Fibroblast of skin of left quadriceps (primary cell): ENCODE results near the gene MAGEL2.
"Not testable (repeated sequence)": the region's sequence is repeated elsewhere in the genome, so short reads cannot be mapped to it uniquely, and the experiment has no call there.

Experiments used
- DNase-seq, 2 experiments: peaks; one replicate each; pipeline ENCODE4 v3.0.0-alpha.2; 2013; ENCODE audit warnings: low read depth in 2 of 2

The MAGEL2 gene

DNA sequence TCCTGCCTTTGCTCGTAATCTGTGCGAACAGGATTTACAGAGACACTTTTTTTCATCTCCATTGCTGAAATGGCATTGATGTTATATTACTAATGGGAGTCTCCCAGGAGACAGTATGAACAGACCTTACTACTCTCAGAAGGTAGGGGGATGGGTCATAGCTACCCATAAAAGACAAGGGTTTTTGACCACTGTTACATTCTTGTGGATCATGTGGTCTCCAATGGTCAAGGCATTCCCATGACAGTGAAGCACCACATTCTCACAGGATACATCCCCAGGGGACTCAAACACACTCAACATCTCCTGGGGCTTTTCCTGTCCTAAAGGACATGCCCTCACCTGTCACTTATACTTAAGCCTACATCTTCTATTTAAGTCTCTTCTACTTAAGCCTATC is 41.4 kb downstream of the MAGEL2 start:
- no peak for DNase-seq

- DNase-seq = no peak
Observed at GRCh38 chr15:23602124-23602523, 45.5 kb downstream of the MAGEL2 start.

GRCh38 chr15:23599053-23599452 is 48.6 kb downstream of the MAGEL2 start:
- no peak for DNase-seq

GRCh38 chr15:23597278-23597677 is 50.4 kb downstream of the MAGEL2 start:
- DNase-seq = not testable (repeated sequence)

DNA sequence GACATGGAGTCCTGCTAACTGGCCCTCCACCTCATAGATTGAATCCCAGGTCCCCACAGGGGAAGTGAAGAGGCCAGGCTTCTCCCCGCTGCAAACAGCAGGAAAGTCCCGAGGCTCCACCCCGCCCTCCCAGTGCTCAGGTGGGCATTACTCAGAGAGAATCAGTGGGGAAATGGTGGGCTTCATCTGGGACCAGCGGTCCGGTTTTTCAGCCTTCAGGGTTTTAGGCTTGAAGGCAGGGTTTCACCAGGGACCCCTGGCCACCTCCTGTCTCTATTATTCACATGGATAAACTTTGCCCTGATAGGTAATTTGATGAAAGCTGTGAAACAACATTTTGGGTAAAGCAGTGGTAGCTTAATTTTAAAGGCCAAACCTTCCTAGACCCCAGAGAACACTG is 50.9 kb downstream of the MAGEL2 start:
- no peak for DNase-seq

DNA sequence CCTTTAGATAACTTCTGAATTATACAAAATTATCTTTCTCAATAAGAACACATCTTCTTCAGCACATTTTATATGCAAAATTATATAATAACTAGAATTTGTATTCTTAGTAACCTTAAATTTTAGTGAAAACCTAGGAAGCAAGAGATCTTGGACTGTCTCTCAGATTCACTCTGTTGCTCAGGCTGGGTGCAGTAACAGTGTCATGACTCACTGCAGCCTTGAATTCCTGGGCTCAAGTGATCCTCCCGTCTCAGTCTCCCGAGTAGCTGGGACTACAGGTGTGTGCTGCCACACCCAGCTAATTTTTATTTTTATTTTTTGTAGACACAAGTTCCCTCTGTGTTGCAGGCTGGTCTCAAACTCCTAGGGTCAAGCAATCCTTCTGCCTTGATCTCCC is 52.3 kb downstream of the MAGEL2 start:
- no peak for DNase-seq

DNA sequence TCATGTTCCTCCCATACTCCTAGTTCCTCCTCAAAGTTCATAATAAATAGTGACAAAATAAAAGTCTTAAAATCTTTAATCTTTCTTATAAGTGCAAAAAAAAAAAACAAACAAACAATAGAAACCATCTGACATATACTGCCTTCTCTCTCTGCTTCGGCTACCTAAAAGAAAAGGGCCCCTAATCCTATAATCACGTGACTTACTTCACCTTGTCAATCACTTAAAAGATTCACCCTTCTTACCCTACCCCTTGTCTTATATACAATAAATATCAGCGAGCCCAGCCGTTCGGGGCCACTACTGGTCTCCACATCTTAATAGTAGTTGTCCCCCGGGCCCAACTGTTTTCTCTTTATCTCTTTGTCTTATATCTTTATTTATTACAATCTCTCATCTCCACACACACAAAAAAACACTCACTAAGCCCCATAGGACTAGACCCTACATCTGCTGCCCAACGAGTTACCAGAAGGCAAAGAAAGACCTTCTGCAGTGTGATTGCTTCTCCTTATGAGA is 53.4 kb downstream of the MAGEL2 start:
- DNase-seq = no peak
